GM10248 (cell line): ENCODE data around the gene MYRF.

Source experiments
- CTCF ChIA-PET: fragments of 300-600 bp; sonication (Branson Sonifier 250); formaldehyde crosslinking; extraction: SDS; loops from one replicate; lab custom pipeline; 2021; ENCODE audit warnings: antibody characterized with exemption; lab: Yijun Ruan, JAX
- POLR2A ChIA-PET: fragments of 350-650 bp; sonication (Branson Sonifier 250); formaldehyde crosslinking; extraction: SDS; loops from one replicate; lab custom pipeline; 2020; ENCODE audit warnings: antibody characterized with exemption; lab: Yijun Ruan, JAX
- DNase-seq: peaks from one replicate; pipeline ENCODE4 v3.0.0; 2012; ENCODE audit errors: extremely low spot score
- TF ChIP-seq, protein P1 (sequence below): IDR thresholded peaks from 2 replicates; pipeline ENCODE4 v1.5.1; 2012; ENCODE audit warnings: mild to moderate bottlenecking, low read depth; ENCODE audit errors: extremely low read depth, missing control alignments, control extremely low read depth

MYRF gene

DNA sequence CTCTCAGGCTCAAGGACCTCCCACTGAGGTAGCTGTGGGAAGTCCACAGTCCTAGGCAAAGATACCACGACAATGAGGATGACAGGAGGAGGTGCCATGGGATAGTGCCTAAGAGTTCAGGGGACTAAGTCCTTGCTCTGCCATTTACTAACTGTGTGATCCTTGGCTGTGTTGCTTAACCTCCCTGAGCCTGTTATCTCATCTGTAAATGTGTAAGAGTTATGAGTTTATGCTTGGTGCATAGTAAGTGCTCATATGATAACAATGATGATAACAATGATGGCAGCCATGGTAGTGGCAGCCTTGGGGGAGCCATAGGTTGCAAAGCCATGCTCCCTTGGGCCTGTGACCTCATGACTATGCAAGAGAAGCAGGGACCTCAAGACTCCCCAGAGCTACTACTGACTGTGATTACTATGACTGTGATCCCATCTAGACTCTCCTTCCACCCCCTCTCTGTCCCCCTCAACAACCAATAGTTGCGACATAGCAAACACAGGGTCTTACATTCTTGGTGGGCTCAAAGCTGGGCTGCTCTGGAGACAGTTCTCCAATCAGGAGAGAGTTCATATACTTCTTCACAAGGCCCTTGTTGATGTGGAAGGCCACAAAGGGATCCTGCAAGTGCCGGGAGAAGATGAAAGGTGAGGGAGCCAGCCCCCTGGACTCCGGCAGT lies 60.4 kb downstream of the MYRF start:
- TF ChIP-seq, protein P1, sequence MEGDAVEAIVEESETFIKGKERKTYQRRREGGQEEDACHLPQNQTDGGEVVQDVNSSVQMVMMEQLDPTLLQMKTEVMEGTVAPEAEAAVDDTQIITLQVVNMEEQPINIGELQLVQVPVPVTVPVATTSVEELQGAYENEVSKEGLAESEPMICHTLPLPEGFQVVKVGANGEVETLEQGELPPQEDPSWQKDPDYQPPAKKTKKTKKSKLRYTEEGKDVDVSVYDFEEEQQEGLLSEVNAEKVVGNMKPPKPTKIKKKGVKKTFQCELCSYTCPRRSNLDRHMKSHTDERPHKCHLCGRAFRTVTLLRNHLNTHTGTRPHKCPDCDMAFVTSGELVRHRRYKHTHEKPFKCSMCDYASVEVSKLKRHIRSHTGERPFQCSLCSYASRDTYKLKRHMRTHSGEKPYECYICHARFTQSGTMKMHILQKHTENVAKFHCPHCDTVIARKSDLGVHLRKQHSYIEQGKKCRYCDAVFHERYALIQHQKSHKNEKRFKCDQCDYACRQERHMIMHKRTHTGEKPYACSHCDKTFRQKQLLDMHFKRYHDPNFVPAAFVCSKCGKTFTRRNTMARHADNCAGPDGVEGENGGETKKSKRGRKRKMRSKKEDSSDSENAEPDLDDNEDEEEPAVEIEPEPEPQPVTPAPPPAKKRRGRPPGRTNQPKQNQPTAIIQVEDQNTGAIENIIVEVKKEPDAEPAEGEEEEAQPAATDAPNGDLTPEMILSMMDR = no peak
- no peak for DNase-seq
- POLR2A ChIA-PET = no interaction called here
- CTCF ChIA-PET = interaction anchor here (1.0 to 8.8 kb wide), 5 partner anchors 8 to 86 kb away, joined by 3 to 103 read pairs (median 9); no protein-coding TSS in a partner anchor

GRCh38 chr11:61814247-61814957 lies 62.0 kb downstream of the MYRF start:
- TF ChIP-seq, protein P1 = no peak
- DNase-seq = peak; percentile 27
- POLR2A ChIA-PET = interaction anchor here (0.8 to 2.3 kb wide), 8 partner anchors 11 to 152 kb away, joined by 3 to 16 read pairs (median 6); partner anchors contain the start of genes FADS2, FEN1, FTH1 and TMEM258
- CTCF ChIA-PET = interaction anchor here (1.0 to 8.8 kb wide), 20 partner anchors 8 to 293 kb away, joined by 3 to 103 read pairs (median 8); partner anchors contain the start of genes FADS2, FADS3 and FEN1

GRCh38 chr11:61814958-61815789 lies 62.7 kb downstream of the MYRF start:
- ChIA-PET POLR2A (interaction anchor here (0.8 to 2.3 kb wide), 8 partner anchors 11 to 151 kb away, joined by 3 to 16 read pairs (median 6); partner anchors contain the start of genes FADS2, FEN1, FTH1 and TMEM258), CTCF (interaction anchor here (1.0 to 8.8 kb wide), 23 partner anchors 9 to 293 kb away, joined by 3 to 103 read pairs (median 6); partner anchors contain the start of genes FADS2, FADS3 and FEN1)
- peak; percentile 96 for DNase-seq
- TF ChIP-seq, protein P1 = no peak

- TF ChIP-seq, protein P1 = no peak
Observed at GRCh38 chr11:61815790-61816735, 63.6 kb downstream of the MYRF start.

GRCh38 chr11:61816736-61817455 lies 64.5 kb downstream of the MYRF start, which contains the start of gene FADS1:
Gene FADS1, minus strand, starts transcription at chr11:61817003. Its CDS starts 74 bp downstream, at chr11:61816929.
- ChIA-PET POLR2A (no interaction called here), CTCF (interaction anchor here (0.8 to 8.8 kb wide), 11 partner anchors 10 to 291 kb away, joined by 3 to 103 read pairs (median 5); partner anchors contain the start of gene FADS2)
- DNase-seq = peak; percentile 85
- TF ChIP-seq, protein P1 = peak; percentile 64

More at GRCh38 chr11:61815790-61816735, 63.6 kb downstream of the MYRF start:
- peak; percentile 58 for DNase-seq
- POLR2A ChIA-PET = interaction anchor here (1.1 to 2.3 kb wide), 5 partner anchors 12 to 151 kb away, joined by 5 to 16 read pairs (median 7); partner anchors contain the start of gene FTH1
- CTCF ChIA-PET = interaction anchor here (1.0 to 8.8 kb wide), 23 partner anchors 8 to 292 kb away, joined by 3 to 103 read pairs (median 6); partner anchors contain the start of genes FADS2, FADS3 and FEN1
